UCSD-AML1 (cell line): ENCODE measurements around the gene PIGN.

Experiments
- DNase-seq: peaks from one replicate; lab custom pipeline; 2025; ENCODE audit not compliant: unreplicated experiment; lab: John Stamatoyannopoulos, UW

Gene PIGN

GRCh38 chr18:62186774-62187542 lies at the start of gene PIGN, which contains the start of gene RELCH:
TSS of gene PIGN (minus strand) at chr18:62187056. CDS start at chr18:62161353, 25,703 bp downstream.
TSS of gene RELCH (plus strand) at chr18:62187255. CDS start at chr18:62187506, 251 bp downstream.
- DNase-seq, result peak; percentile 97

GRCh38 chr18:62236252-62236651 lies 49.4 kb upstream of the PIGN start:
- DNase-seq, result no peak

- no peak for DNase-seq
Observed at GRCh38 chr18:62226047-62226446, 39.2 kb upstream of the PIGN start.

- DNase-seq, result no peak
Observed at GRCh38 chr18:62224229-62224628, 37.4 kb upstream of the PIGN start.

- DNase-seq, result no peak
Observed at GRCh38 chr18:62214790-62215189, 27.9 kb upstream of the PIGN start.

GRCh38 chr18:62211325-62211828 lies 24.5 kb upstream of the PIGN start:
- DNase-seq, result no peak

GRCh38 chr18:62210138-62210537 lies 23.3 kb upstream of the PIGN start:
- DNase-seq, result no peak

- DNase-seq, result no peak
Observed at GRCh38 chr18:62209046-62209445, 22.2 kb upstream of the PIGN start.

- DNase-seq, result no peak
Observed at GRCh38 chr18:62206593-62206992, 19.7 kb upstream of the PIGN start.

GRCh38 chr18:62205824-62206223 lies 19.0 kb upstream of the PIGN start:
- DNase-seq, result no peak

GRCh38 chr18:62201870-62202269 lies 15.0 kb upstream of the PIGN start:
- DNase-seq, result no peak

GRCh38 chr18:62200121-62200914 lies 13.5 kb upstream of the PIGN start:
- no peak for DNase-seq

- no peak for DNase-seq
Observed at GRCh38 chr18:62199629-62200028, 12.8 kb upstream of the PIGN start.

GRCh38 chr18:62198259-62198658 lies 11.4 kb upstream of the PIGN start:
- no peak for DNase-seq

- DNase-seq, result no peak
Observed at GRCh38 chr18:62196980-62197379, 10.1 kb upstream of the PIGN start.

GRCh38 chr18:62196079-62196478 lies 9.2 kb upstream of the PIGN start:
- no peak for DNase-seq

GRCh38 chr18:62189208-62189607 lies 2.4 kb upstream of the PIGN start:
- no peak for DNase-seq

GRCh38 chr18:62187543-62188510 lies 971 bp upstream of the PIGN start:
- DNase-seq, result peak; percentile 57

GRCh38 chr18:62186499-62186773 lies 420 bp downstream of the PIGN start:
- DNase-seq, result no peak

GRCh38 chr18:62183578-62184195 lies 3.2 kb downstream of the PIGN start:
- DNase-seq, result no peak

- DNase-seq, result no peak
Observed at GRCh38 chr18:62182220-62182619, 4.6 kb downstream of the PIGN start.
